IMR-90 (cell line): Measurements from ENCODE around the gene ZYG11A. TPM values are rescaled to one million over a fixed set of nuclear protein-coding genes. Genes with fewer than 3 reads are reported as not detected.
"Not testable (repeated sequence)": the region's sequence is repeated elsewhere in the genome, so short reads cannot be mapped to it uniquely, and the experiment has no call there.

ENCODE experiments used
- ATAC-seq: fragments of 200-7000 bp; cut with Tn5 transposase; 2 replicates; pipeline ENCODE4 v1.9.1; 2020; ENCODE audit warnings: low read depth, mild to moderate bottlenecking, moderate library complexity
- BruUV-seq: library from RNA; stranded (reverse); fragments of 400-500 nt; replicated peaks from 2 replicates; lab custom pipeline; 2021; lab: Mats Ljungman, UMichigan
- CTCF ChIA-PET: fragments of 300-600 bp; formaldehyde crosslinking; extraction: SDS; loops from one replicate; lab custom pipeline; 2021; ENCODE audit warnings: antibody characterized with exemption; lab: Yijun Ruan, JAX
- POLR2A ChIA-PET: fragments of 300-600 bp; sonication (Branson Sonifier 250); formaldehyde crosslinking; loops from one replicate; lab custom pipeline; 2022; ENCODE audit warnings: antibody characterized with exemption; ENCODE audit not compliant: unreplicated experiment; lab: Charles Lee
- DNase-seq: peaks from one replicate; pipeline ENCODE4 v3.0.0; 2013
- H2AFZ ChIP-seq: replicated peaks from 2 replicates; pipeline ENCODE3; 2013; ENCODE audit warnings: low read length, mild to moderate bottlenecking; ENCODE audit not compliant: poor library complexity
- H2AK5ac ChIP-seq: 2 replicates; pipeline ENCODE4 v1.6.1; 2013; ENCODE audit warnings: low read depth, low read length, inconsistent platforms
- H2AK9ac ChIP-seq: replicated peaks from 2 replicates; pipeline ENCODE3; 2013; ENCODE audit warnings: mild to moderate bottlenecking, low read depth, low read length, moderate library complexity; ENCODE audit not compliant: poor library complexity
- H2BK120ac ChIP-seq: 2 replicates; pipeline ENCODE4 v1.6.1; 2013; ENCODE audit warnings: low read depth, low read length, inconsistent platforms
- H2BK15ac ChIP-seq: 3 replicates; pipeline ENCODE4 v1.6.1; 2013; ENCODE audit warnings: low read depth, low read length, inconsistent platforms
- H2BK20ac ChIP-seq: 2 replicates; pipeline ENCODE4 v1.6.1; 2013; ENCODE audit warnings: low read depth, mild to moderate bottlenecking, inconsistent platforms, low read length, moderate library complexity
- H2BK5ac ChIP-seq: 2 replicates; pipeline ENCODE4 v1.6.1; 2013; ENCODE audit warnings: mild to moderate bottlenecking, low read depth, low read length, inconsistent platforms; ENCODE audit not compliant: poor library complexity, severe bottlenecking
- H3K14ac ChIP-seq: replicated peaks from 2 replicates; pipeline ENCODE4 v1.6.1; 2013; ENCODE audit warnings: low read depth, low read length, inconsistent platforms
- H3K18ac ChIP-seq: 2 replicates; pipeline ENCODE4 v1.6.1; 2013; ENCODE audit warnings: low read depth, low read length, control low read depth
- H3K23ac ChIP-seq: 2 replicates; pipeline ENCODE4 v1.6.1; 2013; ENCODE audit warnings: low read depth, low read length, inconsistent platforms
- H3K27ac ChIP-seq: 2 replicates; pipeline ENCODE4 v1.5.1; 2013; ENCODE audit warnings: mild to moderate bottlenecking, control low read depth, low read length; ENCODE audit not compliant: insufficient read depth
- H3K27me3 ChIP-seq: 2 replicates; pipeline ENCODE4 v1.6.1; 2013; ENCODE audit warnings: low read length; ENCODE audit not compliant: control insufficient read depth, insufficient read depth
- H3K36me3 ChIP-seq: 2 replicates; pipeline ENCODE4 v1.6.1; 2013; ENCODE audit warnings: low read length, mixed read lengths; ENCODE audit not compliant: control insufficient read depth, insufficient read depth
- H3K4ac ChIP-seq: 2 replicates; pipeline ENCODE4 v1.6.1; 2013; ENCODE audit warnings: low read depth, low read length, inconsistent platforms
- H3K4me1 ChIP-seq: 2 replicates; pipeline ENCODE4 v1.6.1; 2013; ENCODE audit warnings: low read length, mixed read lengths; ENCODE audit not compliant: control insufficient read depth, insufficient read depth
- H3K4me2 ChIP-seq: 2 replicates; pipeline ENCODE4 v1.6.1; 2013; ENCODE audit warnings: low read depth, mild to moderate bottlenecking, control low read depth, low read length, moderate library complexity
- H3K4me3 ChIP-seq: 2 replicates; pipeline ENCODE4 v1.5.1; 2013; ENCODE audit warnings: low read depth, mild to moderate bottlenecking, control low read depth, low read length, moderate library complexity; ENCODE audit not compliant: insufficient read depth
- H3K56ac ChIP-seq: 2 replicates; pipeline ENCODE4 v1.6.1; 2013; ENCODE audit warnings: low read length, inconsistent platforms; ENCODE audit not compliant: insufficient read depth; ENCODE audit errors: extremely low read depth
- H3K79me1 ChIP-seq, 2 experiments: 2 replicates each; pipeline ENCODE4 v1.6.1; 2013; ENCODE audit warnings: low read length in 2 of 2, inconsistent platforms in 1 of 2, low read depth in 1 of 2
- H3K9ac ChIP-seq: 2 replicates; pipeline ENCODE4 v1.6.1; 2013; ENCODE audit warnings: low read depth, low read length, control low read depth
- H3K9me1 ChIP-seq: 2 replicates; pipeline ENCODE4 v1.6.1; 2013; ENCODE audit warnings: low read length, inconsistent platforms; ENCODE audit not compliant: insufficient read depth
- H3K9me3 ChIP-seq: 2 replicates; pipeline ENCODE4 v1.6.1; 2013; ENCODE audit warnings: low read length; ENCODE audit not compliant: control insufficient read depth, insufficient read depth
- H4K20me1 ChIP-seq: 2 replicates; pipeline ENCODE4 v1.6.1; 2013; ENCODE audit warnings: low read length, inconsistent platforms; ENCODE audit not compliant: insufficient read depth
- H4K5ac ChIP-seq: 2 replicates; pipeline ENCODE4 v1.6.1; 2013; ENCODE audit warnings: mild to moderate bottlenecking, low read depth, low read length, control low read depth
- H4K8ac ChIP-seq, 2 experiments: 2 replicates each; pipeline ENCODE4 v1.6.1; 2013; ENCODE audit warnings: low read depth in 2 of 2, low read length in 2 of 2, control low read depth in 1 of 2, inconsistent platforms in 1 of 2
- H4K91ac ChIP-seq: 2 replicates; pipeline ENCODE4 v1.6.1; 2013; ENCODE audit warnings: low read depth, low read length, inconsistent platforms; ENCODE audit not compliant: insufficient read depth
- WGBS, 2 experiments: methylation state at CpG; one replicate each; pipeline versions ENCODE4 v1.1.5 to v1.1.7; 2013; ENCODE audit warnings: missing lambda C conversion rate in 2 of 2; ENCODE audit not compliant: insufficient read length in 1 of 2; ENCODE audit errors: extremely low coverage in 2 of 2; 5-methylcytosine and 5-hydroxymethylcytosine counted together
- dilution Hi-C: fragments of 300-500 bp; cut with HindIII; formaldehyde crosslinking; loops from one replicate; pipeline ENCODE4 v1.14.3; 2018; ENCODE audit warnings: low sequenced_read_pairs; ENCODE audit not compliant: unreplicated experiment
- in situ Hi-C: fragments of 300-500 bp; cut with MboI; formaldehyde crosslinking; loops from 3 replicates; pipeline ENCODE4 v1.14.3; 2019; ENCODE audit warnings: low sequenced_read_pairs, inconsistent platforms, mixed read lengths
- intact Hi-C: fragments of 100-400 bp; cut with micrococcal nuclease; formaldehyde crosslinking; loops from 2 replicates; pipeline ENCODE4 v1.10.0; 2022
- polyA plus RNA-seq, 3 experiments: library from polyadenylated mRNA; depleted of rRNA; stranded (reverse); fragments of >200 nt; gene quantifications; 2 replicates each; pipeline ENCODE4 v1.2.3, GENCODE V29; 2012; ENCODE audit warnings: low replicate concordance in 1 of 3
- total RNA-seq: library from RNA; depleted of rRNA; stranded (reverse); fragments of >200 nt; gene quantifications from 2 replicates; pipeline ENCODE4 v1.2.3, GENCODE V29; 2012

Gene ZYG11A
- total and polyA plus RNA-seq, 2 of the 4 experiments (the other 2 are of a cell fraction): 0.63 to 2.0 TPM

DNA sequence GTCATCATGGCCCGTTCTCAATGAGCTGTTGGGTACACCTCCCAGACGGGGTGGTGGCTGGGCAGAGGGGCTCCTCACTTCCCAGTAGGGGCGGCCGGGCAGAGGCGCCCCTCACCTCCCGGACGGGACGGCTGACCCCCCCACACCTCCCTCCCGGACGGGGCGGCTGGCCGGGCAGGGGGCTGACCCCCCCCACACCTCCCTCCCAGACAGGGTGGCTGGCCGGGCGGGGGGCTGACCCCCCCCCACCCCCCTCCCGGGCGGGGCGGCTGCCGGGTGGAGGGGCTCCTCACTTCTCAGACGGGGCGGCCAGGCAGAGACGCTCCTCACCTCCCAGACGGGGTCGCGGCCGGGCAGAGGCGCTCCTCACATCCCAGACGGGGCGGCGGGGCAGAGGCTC is 27.2 kb downstream of the ZYG11A start:
- H4K20me1 ChIP-seq, H3K18ac ChIP-seq, intact Hi-C loops, H3K9me1 ChIP-seq, H3K4me2 ChIP-seq, H4K91ac ChIP-seq, CTCF ChIA-PET, DNase-seq, H4K5ac ChIP-seq, POLR2A ChIA-PET, in situ Hi-C loops, H2BK15ac ChIP-seq, ATAC-seq, H3K27me3 ChIP-seq, H2BK20ac ChIP-seq, BruUV-seq, H3K4me3 ChIP-seq, H2AK9ac ChIP-seq, H2BK120ac ChIP-seq, H3K36me3 ChIP-seq, H3K23ac ChIP-seq, H3K56ac ChIP-seq, H3K4ac ChIP-seq, dilution Hi-C loops, H3K14ac ChIP-seq, H2AFZ ChIP-seq, H4K8ac ChIP-seq, H3K9me3 ChIP-seq, H2AK5ac ChIP-seq, H2BK5ac ChIP-seq, H3K4me1 ChIP-seq, H3K79me1 ChIP-seq, H3K9ac ChIP-seq, H3K27ac ChIP-seq: not testable (repeated sequence)
- no CpG with 5 or more reads among the region's 29 CpGs for WGBS, 2 experiments
